Transverse colon (tissue), 4 donors: ENCODE measurements around the gene GCNT2.

Experiments used
- CTCF ChIP-seq, 5 experiments: fragments of 200-600 bp in 3 of 5; fragments of 450-650 bp in 2 of 5; sonication (generic) in 3 of 5; IDR thresholded peaks; 1 replicate in 2 of 5; 2 replicates in 3 of 5; pipeline ENCODE4 v1.5.1; 2016 to 2017; ENCODE audit warnings: antibody characterized with exemption in 5 of 5, inconsistent platforms in 3 of 5, mild to moderate bottlenecking in 2 of 5, moderate library complexity in 1 of 5
- EP300 ChIP-seq: sonication (generic); formaldehyde crosslinking; IDR thresholded peaks from one replicate; pipeline ENCODE4 v1.6.1; 2017; ENCODE audit warnings: antibody characterized with exemption, low read depth
- POLR2A ChIP-seq: fragments of 450-650 bp; IDR thresholded peaks from one replicate; pipeline ENCODE4 v1.6.1; 2016; ENCODE audit warnings: antibody characterized with exemption, mild to moderate bottlenecking, moderate library complexity
- POLR2AphosphoS5 ChIP-seq, 3 donors: sonication (generic); formaldehyde crosslinking; IDR thresholded peaks; one replicate each; pipeline ENCODE4 v1.6.1; 2016; ENCODE audit warnings: antibody characterized with exemption in 3 of 3

GRCh38 chr6:10584607-10585006 is 63.5 kb downstream of the GCNT2 start:
- TF ChIP-seq CTCF (IDR thresholded peaks at IDR 0.05): no peak
- TF ChIP-seq POLR2A: no peak
- no peak for TF ChIP-seq EP300
- no peak for TF ChIP-seq POLR2AphosphoS5 (IDR thresholded peaks at IDR 0.05)
